Mesenchymal stem cell (in vitro differentiated cells and primary cell): ENCODE measurements around the gene LPCAT1.

Source experiments
- DNase-seq: peaks from one replicate; pipeline ENCODE4 v3.0.0-alpha.2; 2013
- H2AFZ ChIP-seq: one replicate; pipeline ENCODE4 v1.6.1; 2013; ENCODE audit warnings: low read depth, mild to moderate bottlenecking, control low read depth, inconsistent platforms, low read length, moderate library complexity
- H2AK5ac ChIP-seq: 2 replicates; pipeline ENCODE4 v1.6.1; 2013; ENCODE audit warnings: low read length, moderate library complexity, mild to moderate bottlenecking, inconsistent platforms; ENCODE audit not compliant: severe bottlenecking
- H2BK120ac ChIP-seq: one replicate; pipeline ENCODE4 v1.6.1; 2013; ENCODE audit warnings: low read depth, mild to moderate bottlenecking, inconsistent platforms, low read length, moderate library complexity
- H2BK12ac ChIP-seq, 2 experiments: one replicate each; pipeline ENCODE4 v1.6.1; 2013; ENCODE audit warnings: inconsistent platforms in 2 of 2, low read length in 2 of 2, mild to moderate bottlenecking in 2 of 2, moderate library complexity in 2 of 2, control low read depth in 1 of 2
- H2BK15ac ChIP-seq: one replicate; pipeline ENCODE4 v1.6.1; 2013; ENCODE audit warnings: mild to moderate bottlenecking, low read depth, inconsistent platforms; ENCODE audit not compliant: poor library complexity, severe bottlenecking
- H2BK5ac ChIP-seq: 2 replicates; pipeline ENCODE4 v1.6.1; 2013; ENCODE audit warnings: low read depth, mild to moderate bottlenecking, low read length, control low read depth, inconsistent platforms; ENCODE audit not compliant: poor library complexity, severe bottlenecking
- H3K14ac ChIP-seq, 2 experiments: one replicate each; pipeline ENCODE4 v1.6.1; 2013; ENCODE audit warnings: inconsistent platforms in 2 of 2, low read length in 2 of 2, control low read depth in 1 of 2, mild to moderate bottlenecking in 1 of 2, moderate library complexity in 1 of 2
- H3K18ac ChIP-seq, 2 experiments: one replicate each; pipeline ENCODE4 v1.6.1; 2013; ENCODE audit warnings: inconsistent platforms in 2 of 2, low read length in 2 of 2, control low read depth in 1 of 2, low read depth in 1 of 2, mild to moderate bottlenecking in 1 of 2
- H3K23ac ChIP-seq, 2 experiments: one replicate each; pipeline ENCODE4 v1.6.1; 2013; ENCODE audit warnings: inconsistent platforms in 2 of 2, low read length in 2 of 2, mild to moderate bottlenecking in 2 of 2, moderate library complexity in 2 of 2, control low read depth in 1 of 2
- H3K27ac ChIP-seq: 2 replicates; pipeline ENCODE4 v1.5.1; 2013; ENCODE audit warnings: mild to moderate bottlenecking, moderate library complexity, low read length, control low read depth, inconsistent platforms; ENCODE audit not compliant: poor library complexity, severe bottlenecking
- H3K27me3 ChIP-seq, 2 experiments: 2 replicates each; pipeline versions ENCODE4 v1.6.1 to v1.7.0; 2013; ENCODE audit warnings: low read length in 2 of 2, mild to moderate bottlenecking in 2 of 2, moderate library complexity in 2 of 2, control low read depth in 1 of 2, inconsistent platforms in 1 of 2; ENCODE audit not compliant: control insufficient read depth in 1 of 2, insufficient read depth in 1 of 2
- H3K36me3 ChIP-seq, 2 experiments: 2 replicates each; pipeline versions ENCODE4 v1.6.1 to v1.7.0; 2013; ENCODE audit warnings: low read length in 2 of 2, control low read depth in 1 of 2, inconsistent platforms in 1 of 2, low read depth in 1 of 2, mild to moderate bottlenecking in 1 of 2; ENCODE audit not compliant: insufficient read depth in 2 of 2, control insufficient read depth in 1 of 2
- H3K4ac ChIP-seq, 2 experiments: one replicate each; pipeline ENCODE4 v1.6.1; 2013; ENCODE audit warnings: inconsistent platforms in 2 of 2, low read length in 2 of 2, mild to moderate bottlenecking in 2 of 2, moderate library complexity in 2 of 2, control low read depth in 1 of 2, low read depth in 1 of 2
- H3K4me1 ChIP-seq: 2 replicates; pipeline ENCODE4 v1.6.1; 2013; ENCODE audit warnings: low read depth, low read length, control low read depth; ENCODE audit not compliant: control insufficient read depth, insufficient read depth
- H3K4me2 ChIP-seq: 2 replicates; pipeline ENCODE4 v1.6.1; 2013; ENCODE audit warnings: low read length, mild to moderate bottlenecking, inconsistent platforms; ENCODE audit not compliant: poor library complexity, severe bottlenecking
- H3K4me3 ChIP-seq, 2 experiments: 2 replicates each; pipeline versions ENCODE4 v1.5.1 to v1.7.0; 2013; ENCODE audit warnings: low read length in 2 of 2, mild to moderate bottlenecking in 2 of 2, control low read depth in 1 of 2, low read depth in 1 of 2; ENCODE audit not compliant: insufficient read depth in 1 of 2
- H3K79me1 ChIP-seq: replicated peaks from 2 replicates; pipeline ENCODE4 v1.6.1; 2013; ENCODE audit warnings: mild to moderate bottlenecking, control low read depth, low read length, inconsistent platforms; ENCODE audit not compliant: poor library complexity, severe bottlenecking
- H3K9ac ChIP-seq: 2 replicates; pipeline ENCODE4 v1.7.0; 2013; ENCODE audit warnings: mild to moderate bottlenecking, low read length, moderate library complexity
- H3K9me3 ChIP-seq: 2 replicates; pipeline ENCODE4 v1.7.0; 2013; ENCODE audit warnings: mild to moderate bottlenecking, low read length; ENCODE audit not compliant: control insufficient read depth
- H4K8ac ChIP-seq: one replicate; pipeline ENCODE4 v1.6.1; 2013; ENCODE audit warnings: inconsistent platforms, mild to moderate bottlenecking, low read length, moderate library complexity
- H4K91ac ChIP-seq: one replicate; pipeline ENCODE4 v1.6.1; 2013; ENCODE audit warnings: mild to moderate bottlenecking, low read length, inconsistent platforms
- WGBS: methylation state at CpG from one replicate; pipeline ENCODE4 v1.1.7; 2013; ENCODE audit warnings: mixed read lengths; 5-methylcytosine and 5-hydroxymethylcytosine counted together

Gene LPCAT1

DNA sequence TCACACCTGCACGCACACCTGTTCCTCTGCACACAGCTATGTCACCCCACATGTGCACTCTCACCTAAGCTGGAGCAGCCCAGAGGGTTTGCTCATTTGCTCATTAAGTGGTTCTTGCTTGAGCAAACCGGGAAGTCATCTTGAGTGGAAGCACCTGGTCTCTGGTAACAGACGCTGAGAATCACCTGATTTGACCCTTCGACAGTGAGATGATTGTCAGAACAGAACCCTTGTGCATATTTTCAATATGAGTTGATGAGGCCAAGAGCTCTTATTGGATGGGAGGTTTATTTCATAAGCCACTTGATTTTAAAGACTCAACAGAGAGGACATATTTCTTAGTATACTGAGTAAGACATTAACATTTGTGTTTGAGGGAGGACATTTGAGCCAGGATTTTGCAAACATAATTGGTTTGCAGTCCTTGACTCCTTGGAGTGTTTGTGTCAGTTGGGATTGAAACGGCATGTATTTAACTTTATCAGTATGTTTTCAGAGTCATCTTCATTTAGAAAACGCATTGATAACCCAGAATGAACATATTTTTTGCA, 22.1 kb upstream of the LPCAT1 start:
- no peak for DNase-seq
- Histone ChIP-seq H2BK12ac (no peak overlapping the region), H4K8ac (no peak overlapping the region), H3K36me3 (no peaks in the 10 kb centered on the region), H2AFZ (no peak overlapping the region), H3K4me2 (no peak overlapping the region), H2BK120ac (no peak overlapping the region), H3K27me3 (peaks cover 20 to 22% of the 10 kb centered on the region in 2 experiments), H3K4me1 (peaks cover 8% of the 10 kb centered on the region), H3K27ac (no peak overlapping the region), H3K9ac (no peak overlapping the region), H3K9me3 (no peaks in the 10 kb centered on the region), H3K4ac (no peak overlapping the region), H2BK15ac (no peak overlapping the region), H3K79me1 (no peaks in the 10 kb centered on the region), H3K14ac (no peak overlapping the region), H3K18ac (no peak overlapping the region), H3K23ac (no peak overlapping the region), H3K4me3 (no peak overlapping the region), H2BK5ac (no peak overlapping the region), H2AK5ac (no peak overlapping the region), H4K91ac (no peak overlapping the region)
- WGBS = 64% methylated on average over 5 of the region's 6 CpGs

DNA sequence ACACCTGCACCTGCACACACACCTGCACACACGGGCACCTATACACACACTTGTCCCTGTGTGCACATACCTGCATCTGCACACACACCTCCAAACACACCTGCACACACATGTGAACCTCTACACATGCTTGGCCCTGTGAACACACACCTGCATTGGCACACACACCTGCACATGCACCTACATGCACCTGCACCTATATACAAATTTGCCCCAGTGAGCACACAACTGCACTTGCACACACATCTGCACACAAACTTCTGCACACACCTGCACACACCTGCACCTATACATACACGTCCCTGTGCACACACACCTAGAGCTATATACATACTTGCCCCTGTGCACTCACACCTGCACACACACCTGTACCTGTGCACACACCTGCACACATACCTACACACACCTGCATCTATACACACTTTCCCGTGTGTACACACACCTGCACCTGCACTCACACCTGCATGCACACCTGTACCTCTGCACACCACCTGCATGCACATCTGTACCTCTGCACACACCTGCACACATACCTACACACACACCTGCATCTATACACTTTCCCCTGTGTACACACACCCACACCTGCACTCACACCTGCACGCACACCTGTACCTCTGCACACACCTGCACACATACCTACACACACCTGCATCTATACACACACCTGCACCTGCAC, 21.5 kb upstream of the LPCAT1 start:
- H2BK12ac ChIP-seq = no peak overlapping the region
- no peak for DNase-seq
- no peak overlapping the region for H3K9ac ChIP-seq
- peaks cover 8% of the 10 kb centered on the region for H3K4me1 ChIP-seq
- no peaks in the 10 kb centered on the region for H3K36me3 ChIP-seq
- H3K4me2 ChIP-seq = no peak overlapping the region
- H2BK120ac ChIP-seq = no peak overlapping the region
- no peak overlapping the region for H3K18ac ChIP-seq
- H3K4me3 ChIP-seq = no peak overlapping the region
- H2BK15ac ChIP-seq = no peak overlapping the region
- no peak overlapping the region for H3K23ac ChIP-seq
- no peak overlapping the region for H4K91ac ChIP-seq
- no peak overlapping the region for H2BK5ac ChIP-seq
- WGBS = 72% methylated on average over 4 of the region's 4 CpGs
- peaks cover 15 to 20% of the 10 kb centered on the region in 2 experiments for H3K27me3 ChIP-seq
- no peak overlapping the region for H4K8ac ChIP-seq
- peak overlapping the region in 1 of 2 experiments; percentile 53 for H3K14ac ChIP-seq
- no peak overlapping the region for H2AK5ac ChIP-seq
- no peak overlapping the region for H3K4ac ChIP-seq
- H3K79me1 ChIP-seq = no peaks in the 10 kb centered on the region
- peak overlapping the region; percentile 14 for H2AFZ ChIP-seq
- no peak overlapping the region for H3K27ac ChIP-seq
- H3K9me3 ChIP-seq = no peaks in the 10 kb centered on the region

DNA sequence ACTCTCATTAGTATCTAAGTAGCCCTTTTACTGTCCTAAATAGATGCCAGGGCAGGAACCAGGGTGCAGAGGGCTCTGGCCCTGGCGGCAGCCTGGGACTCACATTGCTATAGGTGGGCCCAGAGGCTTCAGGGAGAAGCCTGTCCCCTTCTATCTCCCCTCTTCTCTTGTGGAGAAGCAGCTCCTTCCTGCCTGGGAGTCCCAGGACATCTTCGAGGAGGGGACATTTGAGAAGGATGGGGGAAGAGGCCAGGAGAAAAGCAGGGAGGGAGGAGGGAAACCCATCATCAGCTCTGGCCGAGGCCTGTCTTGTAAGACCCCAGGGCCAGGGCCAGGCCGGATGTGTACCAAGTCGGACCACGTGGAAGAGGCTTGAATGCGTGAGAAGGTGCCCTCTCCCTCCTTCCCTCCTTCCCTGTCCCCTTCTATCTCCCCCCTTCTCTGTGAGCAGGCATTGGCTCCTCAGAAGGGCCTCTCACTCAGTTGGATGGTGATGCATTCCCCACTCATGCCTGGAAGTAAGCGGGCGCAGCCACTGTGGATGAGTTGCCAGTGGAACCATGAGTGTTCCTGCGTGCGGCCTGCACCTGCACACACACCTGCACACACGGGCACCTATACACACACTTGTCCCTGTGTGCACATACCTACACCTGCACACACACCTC, 20.7 kb upstream of the LPCAT1 start:
- no peak overlapping the region for H3K4ac ChIP-seq
- WGBS = 96% methylated on average over 11 of the region's 12 CpGs
- H3K4me1 ChIP-seq = peaks cover 8% of the 10 kb centered on the region
- no peak overlapping the region for H3K18ac ChIP-seq
- H4K91ac ChIP-seq = no peak overlapping the region
- peaks cover 9 to 20% of the 10 kb centered on the region in 2 experiments for H3K27me3 ChIP-seq
- no peak for DNase-seq
- no peak overlapping the region for H3K4me3 ChIP-seq
- H3K27ac ChIP-seq = no peak overlapping the region
- no peak overlapping the region for H3K4me2 ChIP-seq
- H2AK5ac ChIP-seq = no peak overlapping the region
- H2BK5ac ChIP-seq = no peak overlapping the region
- no peak overlapping the region for H3K23ac ChIP-seq
- no peaks in the 10 kb centered on the region for H3K9me3 ChIP-seq
- H3K79me1 ChIP-seq = no peaks in the 10 kb centered on the region
- no peak overlapping the region for H2BK120ac ChIP-seq
- no peak overlapping the region for H3K14ac ChIP-seq
- H4K8ac ChIP-seq = no peak overlapping the region
- H3K9ac ChIP-seq = no peak overlapping the region
- no peak overlapping the region for H2AFZ ChIP-seq
- no peak overlapping the region for H2BK15ac ChIP-seq
- no peaks in the 10 kb centered on the region for H3K36me3 ChIP-seq
- H2BK12ac ChIP-seq = no peak overlapping the region
